Pancreas (tissue), 10 donors: Measurements from ENCODE around the gene SLC35A5. TPM values are rescaled to one million over a fixed set of nuclear protein-coding genes. Genes with fewer than 3 reads are reported as not detected.

Experiments used
- ATAC-seq, 4 donors: fragments of 200-7000 bp; cut with Tn5 transposase; one replicate each; pipeline versions ENCODE4 v1.8.0 to v1.9.1; 2020; ENCODE audit warnings: mild to moderate bottlenecking in 4 of 4, moderate library complexity in 4 of 4
- DNase-seq, 6 donors: peaks; one replicate each; pipeline ENCODE4 v3.0.0-alpha.2; 2020
- FAIRE-seq: peaks from 2 replicates; lab custom pipeline; 2012; peaks lifted over from hg19 to GRCh38; lab: Jason Lieb, UNC
- H3K27ac ChIP-seq, 4 donors: fragments of 200-600 bp; sonication (generic); 1 replicate in 3 of 4; 2 replicates in 1 of 4; pipeline versions ENCODE4 v1.5.0 to v1.8.0; 2020
- H3K27me3 ChIP-seq, 4 donors: fragments of 200-600 bp; one replicate each; pipeline ENCODE4 v1.8.0; 2021
- H3K36me3 ChIP-seq, 3 donors: fragments of 200-600 bp; sonication (generic) in 1 of 3; one replicate each; pipeline versions ENCODE4 v1.5.0 to v1.8.0; 2020 to 2021
- H3K4me1 ChIP-seq, 3 donors: fragments of 200-600 bp; one replicate each; pipeline ENCODE4 v1.8.0; 2021
- H3K4me3 ChIP-seq, 4 donors: fragments of 200-600 bp; sonication (generic) in 2 of 4; one replicate each; pipeline versions ENCODE4 v1.5.0 to v1.8.0; 2020 to 2021
- H3K9me3 ChIP-seq, 4 donors: fragments of 200-600 bp; one replicate each; pipeline ENCODE4 v1.8.0; 2021
- WGBS, 2 donors: extraction: QIAGEN DNeasy Blood & Tissue Kit; methylation state at CpG; one replicate each; pipeline ENCODE4 v1.1.7; 2013; 5-methylcytosine and 5-hydroxymethylcytosine counted together
- intact Hi-C, 3 donors: fragments of 100-400 bp; cut with DNase I; formaldehyde crosslinking; loops; one replicate each; pipeline versions ENCODE4 v1.11.1 to v1.14.2; 2022
- polyA plus RNA-seq, 2 donors: library from polyadenylated mRNA; stranded (reverse); fragments of 200-250 nt; gene quantifications; one replicate each; pipeline ENCODE4 v1.2.3, GENCODE V29; 2013
- total RNA-seq, 6 donors: library from RNA; stranded (reverse); fragmentation: NEBNext Ultra II Directional in 4 of 6; extraction: Animal tissue kit (Norgen Biotek cat#: 25700) in 4 of 6; gene quantifications; one replicate each; pipeline versions ENCODE4 v1.2.1 to v1.2.4, GENCODE V29; 2021 to 2023
- TF ChIP-seq, protein P1 (sequence below), 4 donors: fragments of 200-600 bp; sonication (generic) in 3 of 4; IDR thresholded peaks; one replicate each; pipeline versions ENCODE4 v1.5.0 to v1.8.0; 2021; ENCODE audit warnings: antibody characterized with exemption in 4 of 4
- donor health status: healthy with polysubstance abuse.
- donor health status: DM: no; HTN: no; CAD: no; lungs with moderate emphysema.
- donor health status: DM: no; HTN: no; CAD: no.
- donor health status: control.
- donor health status: control.
- donor health status: Bipolar disorder and iron deficiency.
- donor health status: DM: yes; HTN: yes; CAD: no.
- donor health status: DM: no; HTN: no; CAD: no.
- donor health status: DM: no; HTN: no; CAD: no.
- donor health status: DM: yes; HTN: yes; CAD: no.

The SLC35A5 gene
- total and polyA plus RNA-seq, 8 donors = 3.0 to 16.9 (median 12.4) TPM

- WGBS, 2 donors = 93 to 97% methylated on average over 2 of the region's 2 CpGs
- Histone ChIP-seq H3K4me1 (no peaks in the 10 kb centered on the region), H3K36me3 (no peaks in the 10 kb centered on the region), H3K27me3 (no peaks in the 10 kb centered on the region), H3K4me3 (no peak overlapping the region), H3K27ac (no peak overlapping the region), H3K9me3 (no peaks in the 10 kb centered on the region)
- ATAC-seq = no peak
- intact Hi-C loops = no loop called here
- DNase-seq = no peak
- FAIRE-seq = no peak
- TF ChIP-seq, protein P1, sequence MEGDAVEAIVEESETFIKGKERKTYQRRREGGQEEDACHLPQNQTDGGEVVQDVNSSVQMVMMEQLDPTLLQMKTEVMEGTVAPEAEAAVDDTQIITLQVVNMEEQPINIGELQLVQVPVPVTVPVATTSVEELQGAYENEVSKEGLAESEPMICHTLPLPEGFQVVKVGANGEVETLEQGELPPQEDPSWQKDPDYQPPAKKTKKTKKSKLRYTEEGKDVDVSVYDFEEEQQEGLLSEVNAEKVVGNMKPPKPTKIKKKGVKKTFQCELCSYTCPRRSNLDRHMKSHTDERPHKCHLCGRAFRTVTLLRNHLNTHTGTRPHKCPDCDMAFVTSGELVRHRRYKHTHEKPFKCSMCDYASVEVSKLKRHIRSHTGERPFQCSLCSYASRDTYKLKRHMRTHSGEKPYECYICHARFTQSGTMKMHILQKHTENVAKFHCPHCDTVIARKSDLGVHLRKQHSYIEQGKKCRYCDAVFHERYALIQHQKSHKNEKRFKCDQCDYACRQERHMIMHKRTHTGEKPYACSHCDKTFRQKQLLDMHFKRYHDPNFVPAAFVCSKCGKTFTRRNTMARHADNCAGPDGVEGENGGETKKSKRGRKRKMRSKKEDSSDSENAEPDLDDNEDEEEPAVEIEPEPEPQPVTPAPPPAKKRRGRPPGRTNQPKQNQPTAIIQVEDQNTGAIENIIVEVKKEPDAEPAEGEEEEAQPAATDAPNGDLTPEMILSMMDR (IDR thresholded peaks at IDR 0.05) = no peak
Measured at GRCh38 chr3:112617285-112617684, 55.4 kb downstream of the SLC35A5 start.

- intact Hi-C loops = no loop called here
- Histone ChIP-seq H3K27ac (no peak overlapping the region), H3K4me1 (no peaks in the 10 kb centered on the region), H3K36me3 (no peaks in the 10 kb centered on the region), H3K27me3 (no peaks in the 10 kb centered on the region), H3K4me3 (no peak overlapping the region), H3K9me3 (no peaks in the 10 kb centered on the region)
- no peak for ATAC-seq
- WGBS, 2 donors = 88 to 93% methylated on average over 2 of the region's 2 CpGs
- TF ChIP-seq, protein P1 (IDR thresholded peaks at IDR 0.05) = no peak
- no peak for FAIRE-seq
- DNase-seq = no peak
Measured at GRCh38 chr3:112619295-112619694, 57.5 kb downstream of the SLC35A5 start.

- H3K9me3 ChIP-seq = no peaks in the 10 kb centered on the region
- ATAC-seq = no peak
- H3K36me3 ChIP-seq = no peaks in the 10 kb centered on the region
- TF ChIP-seq, protein P1 (IDR thresholded peaks at IDR 0.05) = no peak
- intact Hi-C loops = no loop called here
- no peak for FAIRE-seq
- H3K4me3 ChIP-seq = no peak overlapping the region
- H3K27me3 ChIP-seq = no peaks in the 10 kb centered on the region
- 80 to 81% methylated on average over 5 of the region's 5 CpGs for WGBS, 2 donors
- H3K27ac ChIP-seq = no peak overlapping the region
- DNase-seq = no peak
- no peaks in the 10 kb centered on the region for H3K4me1 ChIP-seq
Measured at GRCh38 chr3:112623213-112623612, 61.4 kb downstream of the SLC35A5 start.

DNA sequence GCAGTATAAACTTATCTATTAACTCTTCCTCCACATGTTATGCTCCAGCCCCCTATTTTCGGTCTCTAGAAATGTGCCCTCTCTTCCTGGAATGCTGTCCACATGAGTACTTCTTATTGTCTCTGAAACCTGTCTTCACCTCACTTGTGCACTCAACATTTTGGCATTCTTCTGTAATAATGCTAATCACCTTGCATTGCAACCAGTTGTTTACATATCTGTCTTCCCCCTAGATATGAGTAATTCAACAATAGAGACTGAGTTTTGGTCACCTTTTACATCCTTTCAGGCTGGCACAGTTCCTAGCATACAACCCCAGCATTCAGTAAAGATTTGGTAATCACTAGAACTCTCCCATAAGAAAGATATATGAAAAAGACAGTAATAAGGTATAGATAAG, 61.9 kb downstream of the SLC35A5 start:
- DNase-seq (no peak), ATAC-seq (no peak), FAIRE-seq (no peak)
- 90 to 93% methylated on average over 1 of the region's 1 CpG for WGBS, 2 donors
- no peaks in the 10 kb centered on the region for H3K36me3 ChIP-seq
- no peaks in the 10 kb centered on the region for H3K9me3 ChIP-seq
- H3K27ac ChIP-seq = no peak overlapping the region
- H3K4me1 ChIP-seq = no peaks in the 10 kb centered on the region
- TF ChIP-seq, protein P1 (IDR thresholded peaks at IDR 0.05) = no peak
- no peaks in the 10 kb centered on the region for H3K27me3 ChIP-seq
- H3K4me3 ChIP-seq = no peak overlapping the region
- intact Hi-C loops = no loop called here

DNA sequence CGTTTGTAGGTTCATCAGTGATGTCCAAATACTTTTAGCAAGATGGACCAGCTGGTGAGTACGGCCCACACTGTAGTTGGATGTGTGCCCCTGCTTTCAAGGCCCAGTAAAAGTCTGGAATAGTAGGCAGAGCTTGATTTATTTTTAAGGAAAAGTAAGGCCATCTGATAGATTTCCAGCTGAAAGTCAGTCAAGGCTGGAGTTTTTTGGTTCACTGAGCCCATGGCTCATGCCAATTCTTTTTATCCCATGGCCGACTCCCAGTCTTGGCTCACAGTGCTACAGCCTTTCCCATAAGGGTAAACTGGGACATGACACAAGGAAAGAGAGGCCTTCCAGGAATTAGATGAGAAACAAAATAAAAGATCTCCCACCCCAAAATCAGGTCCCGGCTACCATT, 65.6 kb downstream of the SLC35A5 start:
- no peak for DNase-seq
- TF ChIP-seq, protein P1 (IDR thresholded peaks at IDR 0.05) = no peak
- H3K36me3 ChIP-seq = no peaks in the 10 kb centered on the region
- no peaks in the 10 kb centered on the region for H3K27me3 ChIP-seq
- no peak overlapping the region for H3K27ac ChIP-seq
- no peak for FAIRE-seq
- no peak overlapping the region for H3K4me3 ChIP-seq
- H3K9me3 ChIP-seq = no peaks in the 10 kb centered on the region
- 70 to 78% methylated on average over 4 of the region's 4 CpGs for WGBS, 2 donors
- intact Hi-C loops = no loop called here
- no peaks in the 10 kb centered on the region for H3K4me1 ChIP-seq
- no peak for ATAC-seq
